A673 (cell line): ENCODE measurements around the gene ANOS1. TPM values are rescaled to one million over a fixed set of nuclear protein-coding genes. Genes with fewer than 3 reads are reported as not detected.
A peak's percentile ranks its signal among the peaks of the same experiment; 100 is the strongest.
"Not testable (repeated sequence)": the region's sequence is repeated elsewhere in the genome, so short reads cannot be mapped to it uniquely, and the experiment has no call there.

Experiments
- Bru-seq: library from RNA; stranded (reverse); fragments of 400-500 nt; gene quantifications from one replicate; lab custom pipeline; 2021; lab: Mats Ljungman, UMichigan
- BruChase-seq, 2 experiments: library from RNA; stranded (reverse); fragments of 400-500 nt; gene quantifications; one replicate each; lab custom pipeline; 2021; lab: Mats Ljungman, UMichigan
- BruUV-seq: library from RNA; stranded (reverse); fragments of 400-500 nt; replicated peaks from 2 replicates; lab custom pipeline; 2021; lab: Mats Ljungman, UMichigan
- CTCF ChIA-PET: fragments of 300-600 bp; sonication (Branson Sonifier 250); formaldehyde crosslinking; loops from one replicate; lab custom pipeline; 2022; ENCODE audit warnings: antibody characterized with exemption; lab: Charles Lee
- POLR2A ChIA-PET: fragments of 300-600 bp; sonication (Branson Sonifier 250); formaldehyde crosslinking; loops from one replicate; lab custom pipeline; 2022; ENCODE audit warnings: antibody characterized with exemption; ENCODE audit not compliant: low non-redundant PET; lab: Charles Lee
- DNase-seq: peaks from one replicate; pipeline ENCODE4 v3.0.0-alpha.2; 2015; ENCODE audit warnings: low spot score
- H3K27ac ChIP-seq: fragments of 200-600 bp; sonication (generic); 2 replicates; pipeline ENCODE4 v1.5.1; 2016; ENCODE audit warnings: mixed run types, low read depth, mild to moderate bottlenecking, mixed read lengths, antibody characterized with exemption, low read length; ENCODE audit not compliant: poor library complexity, severe bottlenecking
- H3K27me3 ChIP-seq: fragments of 200-600 bp; sonication (generic); replicated peaks from 2 replicates; pipeline ENCODE4 v1.6.1; 2017; ENCODE audit warnings: mixed run types, low read depth, mild to moderate bottlenecking, mixed read lengths, antibody characterized with exemption, low read length; ENCODE audit not compliant: insufficient read depth, poor library complexity
- H3K36me3 ChIP-seq: fragments of 200-600 bp; sonication (generic); 2 replicates; pipeline ENCODE4 v1.6.1; 2016; ENCODE audit warnings: mixed run types, mild to moderate bottlenecking, mixed read lengths, antibody characterized with exemption, low read length; ENCODE audit not compliant: insufficient read depth, poor library complexity, severe bottlenecking
- H3K4me1 ChIP-seq: fragments of 200-600 bp; sonication (generic); 2 replicates; pipeline ENCODE4 v1.6.1; 2017; ENCODE audit warnings: mixed run types, mild to moderate bottlenecking, mixed read lengths, antibody characterized with exemption, low read length; ENCODE audit not compliant: insufficient read depth, poor library complexity, severe bottlenecking
- H3K4me3 ChIP-seq: fragments of 200-600 bp; sonication (generic); 2 replicates; pipeline ENCODE4 v1.5.1; 2016; ENCODE audit warnings: low read depth, mixed run types, mild to moderate bottlenecking, mixed read lengths, low read length; ENCODE audit not compliant: poor library complexity, severe bottlenecking
- H3K9me3 ChIP-seq: fragments of 200-600 bp; sonication (generic); 2 replicates; pipeline ENCODE4 v1.6.1; 2016; ENCODE audit warnings: mixed run types, low read depth, mild to moderate bottlenecking, mixed read lengths, antibody characterized with exemption, low read length; ENCODE audit not compliant: poor library complexity, severe bottlenecking
- CTCF ChIP-seq: fragments of 300-800, 200-600 bp; sonication (generic); conservative IDR thresholded peaks from 2 replicates; pipeline ENCODE4 v1.5.1; 2017; ENCODE audit warnings: low read depth, mild to moderate bottlenecking, antibody characterized with exemption, low read length, moderate library complexity, mixed read lengths
- EZH2 ChIP-seq: fragments of 200-600 bp; sonication (generic); IDR thresholded peaks from 2 replicates; pipeline ENCODE4 v1.6.1; 2017; ENCODE audit warnings: borderline replicate concordance, low read depth, mild to moderate bottlenecking, mixed read lengths, antibody characterized with exemption, low read length; ENCODE audit not compliant: poor library complexity, severe bottlenecking
- intact Hi-C: fragments of 100-400 bp; cut with micrococcal nuclease; formaldehyde crosslinking; loops from one replicate; pipeline ENCODE4 v1.10.0; 2022; ENCODE audit not compliant: unreplicated experiment
- long read RNA-seq: library from polyadenylated mRNA; stranded (forward); transcript quantifications from one replicate; pipeline ENCODE4 v2.0.0, GENCODE V29; 2022
- total RNA-seq: library from RNA; stranded (reverse); gene quantifications from 2 replicates; pipeline ENCODE4 v1.2.3, GENCODE V29; 2021

ANOS1 gene
- total RNA-seq (0.06 and 0.07 TPM in 2 replicates), Bru-seq, nascent RNA (percentile 13 among the genes with signal in this experiment), BruChase-seq, experiment 1, labeled RNA remaining after a 2-hour chase (percentile 8 among the genes with signal in this experiment), BruChase-seq, experiment 2, labeled RNA remaining after a 6-hour chase (percentile 9 among the genes with signal in this experiment)
- long read RNA-seq = 0 reads

- DNase-seq = peak; percentile 19
- Histone ChIP-seq H3K9me3 (no peaks in the 10 kb centered on the region), H3K4me3 (peak within 1 kb of the TSS; percentile 40), H3K27ac (no peak within 1 kb of the TSS), H3K4me1 (no peaks in the 10 kb centered on the region), H3K27me3 (peaks cover 25% of the 10 kb centered on the region), H3K36me3 (no peaks in the 10 kb centered on the region)
- CTCF ChIA-PET = no interaction called here
- POLR2A ChIA-PET = no interaction called here
- no TSS peak for BruUV-seq
- TF ChIP-seq EZH2 = no peak
- TF ChIP-seq CTCF = no peak
- intact Hi-C loops = loop anchor here (10.0 kb wide), 1 partner anchor 287 kb away; no protein-coding TSS in a partner anchor
Observed at GRCh38 chrX:8731559-8732395, at the start of gene ANOS1. Gene ANOS1 (minus strand): TSS chrX:8732137. CDS start chrX:8732036, 101 bp downstream.

GRCh38 chrX:8773117-8773516 is 41.2 kb upstream of the ANOS1 start:
- CTCF ChIA-PET = no interaction called here
- no peak overlapping the region for H3K4me3 ChIP-seq
- H3K36me3 ChIP-seq = no peaks in the 10 kb centered on the region
- TF ChIP-seq CTCF (no peak), EZH2 (no peak)
- POLR2A ChIA-PET = no interaction called here
- no peaks in the 10 kb centered on the region for H3K9me3 ChIP-seq
- no peaks in the 10 kb centered on the region for H3K4me1 ChIP-seq
- H3K27ac ChIP-seq = no peak overlapping the region
- BruUV-seq = no TSS peak
- no peak for DNase-seq
- intact Hi-C loops = no loop called here
- H3K27me3 ChIP-seq = no peaks in the 10 kb centered on the region

GRCh38 chrX:8760021-8760420 is 28.1 kb upstream of the ANOS1 start:
- H3K27ac ChIP-seq = no peak overlapping the region
- H3K9me3 ChIP-seq = no peaks in the 10 kb centered on the region
- no peak for DNase-seq
- no peak for TF ChIP-seq CTCF
- CTCF ChIA-PET = no interaction called here
- no peaks in the 10 kb centered on the region for H3K36me3 ChIP-seq
- no peak overlapping the region for H3K4me3 ChIP-seq
- POLR2A ChIA-PET = no interaction called here
- no TSS peak for BruUV-seq
- intact Hi-C loops = no loop called here
- no peaks in the 10 kb centered on the region for H3K27me3 ChIP-seq
- no peaks in the 10 kb centered on the region for H3K4me1 ChIP-seq

GRCh38 chrX:8758706-8759105 is 26.8 kb upstream of the ANOS1 start:
- H3K36me3 ChIP-seq, DNase-seq, H3K9me3 ChIP-seq, H3K4me1 ChIP-seq, H3K4me3 ChIP-seq, intact Hi-C loops, CTCF ChIA-PET, POLR2A ChIA-PET, BruUV-seq, H3K27me3 ChIP-seq, H3K27ac ChIP-seq: not testable (repeated sequence)
